HepG2 (cell line): ENCODE measurements around the gene FAM228B. TPM values are rescaled to one million over a fixed set of nuclear protein-coding genes. Genes with fewer than 3 reads are reported as not detected.

Experiments used
- BRF2 ChIP-seq: sonication (generic); formaldehyde crosslinking; IDR thresholded peaks from 2 replicates; pipeline ENCODE4 v1.8.1; 2022; ENCODE audit warnings: mild to moderate bottlenecking, missing genetic modification reagents
- DNMT1 ChIP-seq: sonication (generic); formaldehyde crosslinking; IDR thresholded peaks from 2 replicates; pipeline ENCODE4 v1.5.1; 2020; ENCODE audit warnings: mild to moderate bottlenecking, missing genetic modification reagents
- HDAC2 ChIP-seq: sonication (generic); formaldehyde crosslinking; IDR thresholded peaks from 2 replicates; pipeline ENCODE4 v1.4.0; 2020; ENCODE audit warnings: missing genetic modification reagents
- HMG20A ChIP-seq: IDR thresholded peaks from 2 replicates; pipeline ENCODE4 v1.6.1; 2016; ENCODE audit warnings: borderline replicate concordance
- HNF4A ChIP-seq: sonication (generic); formaldehyde crosslinking; IDR thresholded peaks from 2 replicates; pipeline ENCODE4 v1.4.0; 2020; ENCODE audit warnings: missing genetic modification reagents
- JARID2 ChIP-seq: sonication (generic); formaldehyde crosslinking; IDR thresholded peaks from 2 replicates; pipeline ENCODE4 v1.8.1; 2023; ENCODE audit warnings: missing genetic modification reagents, inconsistent platforms; ENCODE audit not compliant: insufficient replicate concordance
- JDP2 ChIP-seq: sonication (generic); formaldehyde crosslinking; IDR thresholded peaks from 2 replicates; pipeline ENCODE4 v1.8.1; 2022; ENCODE audit warnings: missing genetic modification reagents, borderline replicate concordance
- MIXL1 ChIP-seq: IDR thresholded peaks from 2 replicates; pipeline ENCODE4 v1.6.1; 2016
- MLX ChIP-seq: IDR thresholded peaks from 2 replicates; pipeline ENCODE4 v1.6.1; 2016
- NKX3-1 ChIP-seq: sonication (generic); formaldehyde crosslinking; IDR thresholded peaks from 2 replicates; pipeline ENCODE4 v1.5.0; 2020; ENCODE audit warnings: missing genetic modification reagents
- NR2F2 ChIP-seq: IDR thresholded peaks from 2 replicates; pipeline ENCODE4 v1.6.1; 2012; ENCODE audit warnings: low read depth, inconsistent platforms, borderline replicate concordance
- ONECUT2 ChIP-seq: sonication (generic); formaldehyde crosslinking; IDR thresholded peaks from 2 replicates; pipeline ENCODE4 v1.4.0; 2020; ENCODE audit warnings: missing genetic modification reagents
- POLR2G ChIP-seq: fragments of 200-400 bp; formaldehyde crosslinking; IDR thresholded peaks from 2 replicates; pipeline ENCODE4 v1.6.1; 2018; ENCODE audit warnings: mild to moderate bottlenecking, low read depth, low read length, moderate library complexity
- REPIN1 ChIP-seq: sonication (generic); formaldehyde crosslinking; IDR thresholded peaks from 2 replicates; pipeline ENCODE4 v1.8.0; 2022; ENCODE audit warnings: missing genetic modification reagents, low read depth, mild to moderate bottlenecking, borderline replicate concordance
- SIN3A ChIP-seq: IDR thresholded peaks from 2 replicates; pipeline ENCODE4 v1.6.1; 2011; ENCODE audit warnings: low read depth, mild to moderate bottlenecking, control low read depth, low read length, borderline replicate concordance
- TBX2 ChIP-seq: sonication (generic); formaldehyde crosslinking; IDR thresholded peaks from 2 replicates; pipeline ENCODE4 v1.5.0; 2020; ENCODE audit warnings: missing genetic modification reagents, mild to moderate bottlenecking, borderline replicate concordance
- YEATS2 ChIP-seq: sonication (generic); formaldehyde crosslinking; IDR thresholded peaks from 2 replicates; pipeline ENCODE4 v1.4.0; 2020; ENCODE audit warnings: missing genetic modification reagents, borderline replicate concordance
- ZBTB37 ChIP-seq: sonication (generic); formaldehyde crosslinking; IDR thresholded peaks from 2 replicates; pipeline ENCODE4 v1.4.0; 2020; ENCODE audit warnings: mild to moderate bottlenecking, missing genetic modification reagents
- ZBTB42 ChIP-seq: sonication (generic); formaldehyde crosslinking; IDR thresholded peaks from 2 replicates; pipeline ENCODE4 v1.5.0; 2020; ENCODE audit warnings: mild to moderate bottlenecking, missing genetic modification reagents
- ZEB1 ChIP-seq: IDR thresholded peaks from 2 replicates; pipeline ENCODE4 v1.6.1; 2012; ENCODE audit warnings: mild to moderate bottlenecking, low read depth, inconsistent platforms; ENCODE audit not compliant: insufficient replicate concordance
- ZFY ChIP-seq: sonication (generic); formaldehyde crosslinking; IDR thresholded peaks from 2 replicates; pipeline ENCODE4 v1.4.0; 2020; ENCODE audit warnings: missing genetic modification reagents
- ZGPAT ChIP-seq: IDR thresholded peaks from 2 replicates; pipeline ENCODE4 v1.6.1; 2016; ENCODE audit warnings: mild to moderate bottlenecking
- ZNF160 ChIP-seq: sonication (generic); formaldehyde crosslinking; IDR thresholded peaks from 2 replicates; pipeline ENCODE4 v1.8.0; 2022; ENCODE audit warnings: mild to moderate bottlenecking, inconsistent platforms, missing genetic modification reagents
- ZNF24 ChIP-seq: fragments of 450-650 bp; IDR thresholded peaks from 2 replicates; pipeline ENCODE4 v1.6.1; 2017; ENCODE audit warnings: antibody characterized with exemption, mild to moderate bottlenecking
- ZNF329 ChIP-seq: sonication (generic); formaldehyde crosslinking; IDR thresholded peaks from 2 replicates; pipeline ENCODE4 v1.9.0; 2021; ENCODE audit warnings: low read depth, mild to moderate bottlenecking, missing genetic modification reagents
- ZNF354B ChIP-seq: sonication (generic); formaldehyde crosslinking; IDR thresholded peaks from 2 replicates; pipeline ENCODE4 v1.8.0; 2022; ENCODE audit warnings: mild to moderate bottlenecking, missing genetic modification reagents
- ZNF570 ChIP-seq: sonication (generic); formaldehyde crosslinking; IDR thresholded peaks from 2 replicates; pipeline ENCODE4 v1.4.0; 2020; ENCODE audit warnings: mild to moderate bottlenecking, missing genetic modification reagents, borderline replicate concordance
- ZNF672 ChIP-seq: sonication (generic); formaldehyde crosslinking; IDR thresholded peaks from 2 replicates; pipeline ENCODE4 v1.8.1; 2022; ENCODE audit warnings: missing genetic modification reagents
- ZSCAN25 ChIP-seq: sonication (generic); formaldehyde crosslinking; IDR thresholded peaks from 2 replicates; pipeline ENCODE4 v1.8.0; 2022; ENCODE audit warnings: mild to moderate bottlenecking, missing genetic modification reagents
- ZSCAN29 ChIP-seq: sonication (generic); formaldehyde crosslinking; conservative IDR thresholded peaks from 2 replicates; pipeline ENCODE4 v1.4.0; 2020; ENCODE audit warnings: mild to moderate bottlenecking, missing genetic modification reagents
- polyA plus RNA-seq, 8 experiments: library from polyadenylated mRNA; depleted of rRNA in 3 of 8; stranded (reverse) in 7 of 8; unstranded in 1 of 8; fragments of >200 nt; fragmentation: Illumina TruSeq in 4 of 8; extraction: Trizol in 4 of 8; gene quantifications; 2 replicates each; pipeline versions ENCODE4 v1.2.1 to v1.2.3, GENCODE V29; 2011 to 2016; ENCODE audit warnings: low read depth in 4 of 8, missing spikeins in 1 of 8, mixed read lengths in 1 of 8; ENCODE audit not compliant: insufficient read depth in 1 of 8
- total RNA-seq, 5 experiments: library from RNA; depleted of rRNA; stranded (reverse); fragments of >200 nt; fragmentation: Illumina TruSeq; extraction: Trizol; gene quantifications; 2 replicates each; pipeline ENCODE4 v1.2.3, GENCODE V29; 2016; ENCODE audit warnings: low read depth in 1 of 5

Gene FAM228B
- total and polyA plus RNA-seq, 2 of the 13 experiments (the other 11 are each of a cell fraction or from before 2014, with no cell fraction given) = 0.79 to 1.1 TPM

GRCh38 chr2:24158131-24158530, 34.9 kb downstream of the FAM228B start (continued):
- TF ChIP-seq ZNF570 (no peak), JARID2 (no peak), ZGPAT (CRISPR knock-in tag) (no peak), SIN3A (no peak), ZNF329 (no peak), ZBTB37 (CRISPR knock-in tag) (no peak), MIXL1 (CRISPR knock-in tag) (peak; percentile 84), JDP2 (no peak), ZNF672 (CRISPR knock-in tag) (no peak), YEATS2 (0 out of 2 replicates have a peak, but pooled peaks have one; percentile 28), ZFY (no peak), ZSCAN25 (CRISPR knock-in tag) (no peak), DNMT1 (no peak), ZSCAN29 (CRISPR knock-in tag) (no peak), NKX3-1 (CRISPR knock-in tag) (no peak), NR2F2 (0 out of 2 replicates have a peak, but pooled peaks have one; percentile 36), ZNF24 (peak; percentile 81), TBX2 (0 out of 2 replicates have a peak, but pooled peaks have one; percentile 31), MLX (CRISPR knock-in tag) (peak; percentile 27; the same call in 1 of the 2 replicates), HDAC2 (CRISPR knock-in tag) (peak; percentile 55; the same call in 1 of the 2 replicates), BRF2 (no peak), ZNF160 (no peak), ZEB1 (peak; percentile 62), ONECUT2 (CRISPR knock-in tag) (peak; percentile 84), HNF4A (CRISPR knock-in tag) (0 out of 2 replicates have a peak, but pooled peaks have one; percentile 12), HMG20A (CRISPR knock-in tag) (peak; percentile 64; the same call in 1 of the 2 replicates), POLR2G (no peak), ZBTB42 (CRISPR knock-in tag) (no peak), REPIN1 (no peak), ZNF354B (CRISPR knock-in tag) (no peak)
